Measurements from ENCODE around the gene BRINP1.
"Not testable (repeated sequence)": the region's sequence is repeated elsewhere in the genome, so short reads cannot be mapped to it uniquely, and the experiment has no call there.

The BRINP1 gene

GRCh38 chr9:119227422-119227821, 141.8 kb downstream of the BRINP1 start:
- DNase-seq (ENCODE audit: low read depth), result no peak
- no peak overlapping the region for H3K4me3 ChIP-seq (ENCODE audit: low read depth, low read length)

- no peak for DNase-seq (ENCODE audit: low read depth)
- H3K4me3 ChIP-seq (ENCODE audit: low read depth, low read length), result no peak overlapping the region
Observed at GRCh38 chr9:119224431-119224830, 144.8 kb downstream of the BRINP1 start.

GRCh38 chr9:119221276-119221675, 148.0 kb downstream of the BRINP1 start:
- no peak for DNase-seq (ENCODE audit: low read depth)
- H3K4me3 ChIP-seq (ENCODE audit: low read depth, low read length), result no peak overlapping the region

- H3K4me3 ChIP-seq (ENCODE audit: low read depth, low read length), result no peak overlapping the region
- DNase-seq (ENCODE audit: low read depth), result no peak
Observed at GRCh38 chr9:119218293-119218692, 150.9 kb downstream of the BRINP1 start.

GRCh38 chr9:119216651-119217331, 152.4 kb downstream of the BRINP1 start:
- no peak overlapping the region for H3K4me3 ChIP-seq (ENCODE audit: low read depth, low read length)
- no peak for DNase-seq (ENCODE audit: low read depth)

- DNase-seq (ENCODE audit: low read depth), result no peak
- H3K4me3 ChIP-seq (ENCODE audit: low read depth, low read length), result no peak overlapping the region
Observed at GRCh38 chr9:119215651-119216050, 153.6 kb downstream of the BRINP1 start.

- DNase-seq (ENCODE audit: low read depth), result no peak
- no peak overlapping the region for H3K4me3 ChIP-seq (ENCODE audit: low read depth, low read length)
Observed at GRCh38 chr9:119213471-119213870, 155.8 kb downstream of the BRINP1 start.

GRCh38 chr9:119197893-119198607, 171.2 kb downstream of the BRINP1 start:
- DNase-seq (ENCODE audit: low read depth), result no peak

GRCh38 chr9:119195521-119195920, 173.7 kb downstream of the BRINP1 start:
- no peak for DNase-seq (ENCODE audit: low read depth)
- H3K4me3 ChIP-seq (ENCODE audit: low read depth, low read length), result no peak overlapping the region

More at GRCh38 chr9:119197893-119198607, 171.2 kb downstream of the BRINP1 start:
- H3K4me3 ChIP-seq (ENCODE audit: low read depth, low read length), result no peak overlapping the region

GRCh38 chr9:119185298-119185697, 183.9 kb downstream of the BRINP1 start:
- H3K4me3 ChIP-seq (ENCODE audit: low read depth, low read length), result no peak overlapping the region
- DNase-seq (ENCODE audit: low read depth), result no peak

- no peak for DNase-seq (ENCODE audit: low read depth)
- no peak overlapping the region for H3K4me3 ChIP-seq (ENCODE audit: low read depth, low read length)
Observed at GRCh38 chr9:119184265-119184936, 184.8 kb downstream of the BRINP1 start.

- DNase-seq (ENCODE audit: low read depth), result no peak
- H3K4me3 ChIP-seq (ENCODE audit: low read depth, low read length), result no peak overlapping the region
Observed at GRCh38 chr9:119181561-119181960, 187.7 kb downstream of the BRINP1 start.

GRCh38 chr9:119180897-119181296, 188.3 kb downstream of the BRINP1 start:
- no peak overlapping the region for H3K4me3 ChIP-seq (ENCODE audit: low read depth, low read length)
- DNase-seq (ENCODE audit: low read depth), result no peak

GRCh38 chr9:119179701-119180100, 189.5 kb downstream of the BRINP1 start:
- no peak overlapping the region for H3K4me3 ChIP-seq (ENCODE audit: low read depth, low read length)
- DNase-seq (ENCODE audit: low read depth), result no peak

- H3K4me3 ChIP-seq (ENCODE audit: low read depth, low read length), result no peak overlapping the region
- DNase-seq (ENCODE audit: low read depth), result no peak
Observed at GRCh38 chr9:119177196-119177595, 192.0 kb downstream of the BRINP1 start.

- H3K4me3 ChIP-seq (ENCODE audit: low read depth, low read length), result no peak overlapping the region
- no peak for DNase-seq (ENCODE audit: low read depth)
Observed at GRCh38 chr9:119175581-119175980, 193.7 kb downstream of the BRINP1 start.

- not testable (repeated sequence) for H3K4me3 ChIP-seq (ENCODE audit: low read depth, low read length)
Observed at GRCh38 chr9:119169222-119169621, 200.0 kb downstream of the BRINP1 start.

GRCh38 chr9:119167876-119168275, 201.4 kb downstream of the BRINP1 start:
- no peak for DNase-seq (ENCODE audit: low read depth)
- no peak overlapping the region for H3K4me3 ChIP-seq (ENCODE audit: low read depth, low read length)

More at GRCh38 chr9:119169222-119169621, 200.0 kb downstream of the BRINP1 start:
- not testable (repeated sequence) for DNase-seq (ENCODE audit: low read depth)

GRCh38 chr9:119167267-119167666, 202.0 kb downstream of the BRINP1 start:
- no peak for DNase-seq (ENCODE audit: low read depth)
- no peak overlapping the region for H3K4me3 ChIP-seq (ENCODE audit: low read depth, low read length)

- H3K4me3 ChIP-seq (ENCODE audit: low read depth, low read length), result no peak overlapping the region
- no peak for DNase-seq (ENCODE audit: low read depth)
Observed at GRCh38 chr9:119166096-119166495, 203.1 kb downstream of the BRINP1 start.

Data from skeletal muscle cell (primary cell).